HG03175 (cell line): ENCODE results near the gene CCDC142.

Source experiments
- ATAC-seq: cut with Tn5 transposase; IDR thresholded peaks from one replicate; pipeline ENCODE4 v1.9.1; 2021; ENCODE audit warnings: mild to moderate bottlenecking, moderate library complexity; ENCODE audit not compliant: unreplicated experiment

CCDC142 gene

DNA sequence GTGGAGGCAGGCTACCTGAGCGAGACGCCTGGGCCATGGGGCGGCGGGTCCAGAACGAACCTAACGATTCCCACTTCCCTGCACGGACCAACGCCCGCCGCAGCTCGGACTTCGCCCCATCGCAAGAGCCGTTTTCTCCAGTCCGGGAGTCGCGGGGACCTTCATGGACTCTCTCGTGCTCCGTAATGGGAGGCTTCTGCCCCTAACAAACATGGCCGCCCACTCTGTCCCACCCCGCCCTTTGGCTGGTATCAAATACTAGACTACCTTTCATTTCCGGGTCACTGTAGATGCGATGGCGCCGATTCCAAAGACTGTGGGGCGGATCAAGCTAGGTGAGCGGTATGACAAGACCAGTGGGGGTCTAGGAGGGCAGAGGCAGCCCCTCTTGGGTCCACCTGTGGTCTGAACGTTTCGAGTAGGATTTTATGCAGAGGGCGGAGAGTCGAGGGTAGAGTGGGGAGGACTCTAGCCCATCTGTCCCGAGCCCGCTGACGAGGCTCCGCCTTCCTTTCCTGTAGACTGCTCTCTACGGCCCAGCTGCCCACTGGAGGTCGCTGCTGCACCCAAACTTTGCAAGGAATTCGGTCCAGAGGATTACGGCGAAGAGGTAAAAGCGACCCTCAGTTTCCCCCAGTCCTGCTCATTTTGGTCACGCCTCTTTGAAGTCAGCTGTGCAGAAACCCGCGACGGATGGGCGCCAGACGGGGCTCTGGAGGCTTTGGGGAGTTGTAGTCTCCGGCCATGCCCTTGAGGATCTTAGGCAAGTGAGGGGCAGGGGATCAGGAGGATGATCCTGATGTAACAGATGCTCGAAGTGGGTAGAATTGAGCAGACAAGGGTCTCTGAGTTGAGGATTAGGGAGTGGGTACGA lies at the start of gene CCDC142, which contains the start of gene TTC31:
TSS of gene CCDC142 (minus strand) at position 198 of the 874 bp plus-strand sequence. CDS start at position 37, 161 bp downstream.
TSS of gene TTC31 (plus strand) at position 281 of the 874 bp plus-strand sequence. CDS start at position 296, 15 bp downstream.
- peak; percentile 93 for ATAC-seq

DNA sequence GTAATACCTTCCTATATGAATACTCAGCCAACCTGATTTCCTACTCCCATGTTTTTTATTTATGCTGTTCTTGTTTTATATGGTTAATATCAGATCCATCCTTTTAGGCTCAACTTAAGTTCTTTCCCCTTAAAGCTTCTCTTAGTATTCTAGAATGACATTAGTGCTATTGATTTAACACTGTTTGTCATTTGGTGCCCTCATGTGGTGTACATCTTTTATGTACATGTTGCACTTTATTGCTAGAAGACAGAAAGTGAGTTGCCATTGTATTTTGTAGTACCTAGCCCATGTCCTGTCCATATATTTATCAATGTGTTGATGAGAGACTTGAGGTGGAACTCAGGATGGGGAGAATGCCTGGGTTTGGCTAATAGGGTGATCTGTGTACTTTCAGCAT lies 49.4 kb upstream of the CCDC142 start:
- ATAC-seq: no peak

DNA sequence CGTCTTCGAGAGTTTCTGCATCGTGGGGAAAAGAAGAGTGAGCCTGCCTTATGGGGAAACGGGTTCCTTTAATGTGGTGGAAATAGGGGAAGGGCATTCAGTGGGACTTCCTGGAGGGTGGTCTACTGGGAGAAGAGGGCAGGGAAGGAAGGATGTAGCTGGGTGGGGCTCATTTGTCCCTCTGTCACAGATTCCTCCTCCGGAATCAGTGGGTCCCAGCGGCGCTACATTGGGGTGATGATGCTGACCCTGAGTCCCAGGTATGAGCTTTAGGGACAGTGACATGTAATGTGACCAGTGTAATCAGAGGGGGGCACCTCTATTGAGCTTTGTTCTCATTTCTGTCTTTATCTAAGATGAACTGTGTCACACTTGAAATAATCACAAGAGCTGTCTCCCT lies 48.9 kb upstream of the CCDC142 start:
- no peak for ATAC-seq

GRCh38 chr2:74530239-74531187 lies 47.7 kb upstream of the CCDC142 start:
- ATAC-seq: peak; percentile 27

- ATAC-seq: peak; percentile 83
These were observed 46.8 kb upstream of the CCDC142 start, which contains the start of the genes AUP1 and HTRA2 for GRCh38 chr2:74529357-74530238. TSS of gene AUP1 (minus strand) at chr2:74529706. CDS start at chr2:74529629, 77 bp downstream. TSS of gene HTRA2 (plus strand) at chr2:74529933. CDS start at chr2:74530007, 74 bp downstream.

DNA sequence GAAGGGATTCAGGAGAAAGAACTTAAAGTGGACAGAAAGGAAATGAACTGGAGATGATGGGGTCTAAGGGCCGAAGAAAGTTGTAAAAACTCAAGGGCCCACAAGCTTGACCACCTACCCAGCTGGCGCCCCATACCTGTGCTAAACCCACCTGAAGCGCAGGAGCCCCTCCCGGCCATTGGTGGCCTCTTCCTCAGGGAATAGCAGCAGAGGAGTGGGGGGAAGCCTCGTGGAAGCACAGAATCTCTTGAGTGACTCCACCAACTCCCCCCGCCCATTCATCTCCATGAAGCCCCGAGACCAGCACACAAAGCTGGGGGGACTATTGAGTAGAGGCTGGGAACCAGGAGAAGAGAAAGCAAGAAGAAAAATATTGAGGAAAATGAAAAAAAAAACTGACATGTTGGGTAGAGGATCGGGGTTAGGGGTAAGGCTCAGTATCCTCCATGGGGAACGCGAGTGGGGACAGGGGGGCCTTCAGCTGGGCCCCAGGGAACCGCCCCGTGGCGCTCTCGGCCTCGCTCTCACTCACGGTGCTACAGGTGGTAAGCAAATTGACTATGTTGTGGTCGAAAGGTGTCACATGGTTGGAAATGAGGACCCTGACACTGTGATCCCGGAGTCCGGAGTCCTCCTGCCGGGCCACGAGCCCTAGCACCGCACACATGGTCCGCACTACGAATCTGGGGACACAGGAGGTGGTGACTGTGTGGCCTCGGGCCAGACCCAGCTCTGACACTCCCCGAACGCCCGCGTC lies 46.0 kb upstream of the CCDC142 start:
- peak; percentile 7 for ATAC-seq

- no peak for ATAC-seq
These were observed 44.9 kb upstream of the CCDC142 start for GRCh38 chr2:74527741-74528140.

GRCh38 chr2:74526649-74527230 lies 43.9 kb upstream of the CCDC142 start:
- ATAC-seq: no peak

DNA sequence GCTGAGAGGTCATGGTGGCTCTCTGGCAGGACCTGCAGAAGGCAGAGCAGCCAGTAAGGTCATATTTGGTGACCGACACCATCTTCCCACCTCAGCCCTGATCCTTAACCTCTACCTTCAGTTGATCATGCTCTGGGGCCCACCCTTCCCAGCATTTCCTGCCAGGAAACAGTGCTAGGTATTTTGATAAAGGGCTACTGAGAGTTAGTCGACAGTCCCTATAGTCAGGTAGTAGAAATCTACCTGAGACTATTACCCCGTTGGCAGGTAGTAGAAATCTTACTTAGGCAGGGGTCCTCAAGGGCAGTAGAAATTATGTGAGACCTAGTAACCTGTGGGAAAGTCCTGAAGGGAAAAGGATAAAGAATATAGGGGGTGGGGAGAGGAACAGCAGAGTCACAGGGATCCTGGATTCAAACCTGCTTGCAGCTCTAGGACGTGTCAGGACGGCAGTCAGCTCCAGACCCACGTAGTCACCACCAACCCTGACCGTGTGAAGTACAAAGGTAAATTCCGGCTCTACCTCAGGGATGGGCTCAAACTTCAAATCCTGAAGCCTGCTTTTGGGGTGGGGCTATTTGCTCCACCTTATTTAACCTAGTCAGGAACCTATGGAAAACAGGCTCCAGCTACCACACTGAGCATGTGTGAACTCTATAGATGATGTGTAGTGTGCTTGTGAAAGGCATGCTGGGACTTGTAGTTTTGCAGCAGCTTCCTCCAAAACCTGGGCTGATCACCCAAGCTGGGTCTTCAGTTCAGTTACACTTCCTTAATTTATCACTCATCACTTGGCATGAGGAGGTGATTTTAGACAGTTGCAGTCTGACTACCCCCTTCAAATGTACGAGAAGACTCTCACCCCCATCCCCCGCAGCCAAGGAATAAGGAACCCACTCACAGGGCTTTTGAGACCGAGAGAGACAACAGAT lies 43.2 kb upstream of the CCDC142 start, which contains the start of gene DQX1:
TSS of gene DQX1 (minus strand) at position 515 of the 932 bp plus-strand sequence. CDS start at position 13, 502 bp downstream.
- ATAC-seq: no peak

GRCh38 chr2:74524955-74525716 lies 42.3 kb upstream of the CCDC142 start:
- ATAC-seq: no peak

- no peak for ATAC-seq
These were observed 41.2 kb upstream of the CCDC142 start for GRCh38 chr2:74524005-74524404.

DNA sequence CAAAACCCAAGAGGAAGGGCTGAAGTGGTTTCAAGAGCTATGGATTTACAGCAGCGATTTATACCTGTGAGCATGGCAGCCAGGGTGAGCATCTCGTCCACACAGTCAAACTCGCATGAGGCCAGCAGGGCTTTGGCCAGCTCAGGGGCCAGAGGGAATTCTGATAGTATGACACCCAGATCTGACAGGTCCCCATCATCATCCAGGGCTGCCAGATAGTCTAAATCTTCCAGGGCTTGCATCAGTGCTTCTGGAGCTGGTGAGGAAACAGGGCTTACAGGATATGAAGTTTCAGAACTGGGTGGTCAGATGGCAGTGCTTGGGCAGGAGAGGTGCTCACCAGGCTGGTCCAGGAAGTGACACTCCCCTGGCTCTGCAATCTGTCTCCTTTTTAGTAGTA lies 39.7 kb upstream of the CCDC142 start:
- no peak for ATAC-seq

DNA sequence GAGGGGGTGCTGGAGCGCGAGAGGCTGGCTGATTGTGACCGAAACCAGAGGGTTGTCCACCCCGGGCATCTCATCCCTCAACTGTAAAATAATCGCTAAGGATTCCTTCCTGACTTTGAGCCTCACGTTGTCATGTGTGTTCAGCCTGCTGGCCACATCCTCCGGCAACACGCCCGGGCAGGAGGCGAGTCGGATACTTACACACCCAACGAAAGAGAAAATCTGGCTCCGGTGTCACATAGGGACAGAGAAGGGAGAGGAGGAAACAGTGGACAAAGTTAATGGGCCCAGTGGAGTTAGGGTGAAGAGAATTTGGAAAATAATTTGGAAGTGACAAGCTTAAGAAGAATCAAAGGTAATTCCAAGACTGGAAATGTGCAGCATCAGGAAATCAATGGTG lies 33.9 kb upstream of the CCDC142 start:
- no peak for ATAC-seq

- no peak for ATAC-seq
These were observed 33.3 kb upstream of the CCDC142 start for GRCh38 chr2:74515981-74516633.

DNA sequence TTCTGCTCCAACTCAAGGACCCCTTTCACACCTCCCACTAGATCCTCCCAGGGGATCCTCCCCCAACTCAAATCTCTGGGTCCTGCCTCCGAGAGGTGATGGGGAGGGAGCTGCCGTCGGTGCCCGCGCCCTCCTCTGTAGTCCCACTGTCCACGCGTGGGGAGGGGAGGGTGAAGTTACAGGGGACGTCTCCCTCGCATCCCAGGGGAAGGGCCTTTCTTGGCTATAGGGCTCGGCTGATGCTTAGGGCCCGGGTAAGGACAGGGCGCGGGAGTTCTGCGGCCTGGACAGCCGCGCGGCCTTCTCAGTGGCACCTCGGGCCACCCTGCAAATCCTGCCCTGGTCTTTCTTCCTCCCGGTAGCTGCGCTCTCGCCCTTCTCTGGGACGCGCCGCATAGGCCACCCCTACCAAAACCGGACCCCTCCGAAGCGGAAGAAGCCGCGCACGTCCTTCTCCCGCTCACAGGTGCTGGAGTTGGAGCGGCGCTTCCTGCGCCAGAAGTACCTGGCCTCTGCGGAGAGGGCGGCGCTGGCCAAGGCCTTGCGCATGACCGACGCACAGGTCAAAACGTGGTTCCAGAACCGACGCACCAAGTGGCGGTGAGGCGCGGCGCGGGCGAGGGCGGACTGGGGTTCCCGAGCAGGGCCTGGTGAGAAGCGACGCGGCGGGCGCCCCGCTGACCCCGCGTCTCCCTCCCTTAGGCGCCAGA lies 32.6 kb upstream of the CCDC142 start:
- no peak for ATAC-seq
